Limb (tissue), 2 donors: ENCODE measurements around the gene NPS.

Experiments
- DNase-seq, 2 donors: peaks; one replicate each; pipeline ENCODE4 v3.0.0-alpha.2; 2016; ENCODE audit errors: extremely low spot score in 2 of 2

NPS gene

GRCh38 chr10:127556916-127557315, 7.8 kb downstream of the NPS start:
- DNase-seq, result peak; percentile 55 to 79

GRCh38 chr10:127561647-127562046, 12.5 kb downstream of the NPS start:
- DNase-seq, result no peak

GRCh38 chr10:127563718-127564553, 14.8 kb downstream of the NPS start:
- no peak for DNase-seq

- no peak for DNase-seq
Observed at GRCh38 chr10:127564644-127565043, 15.5 kb downstream of the NPS start.

GRCh38 chr10:127565583-127565982, 16.5 kb downstream of the NPS start:
- no peak for DNase-seq

GRCh38 chr10:127569210-127569609, 20.1 kb downstream of the NPS start:
- DNase-seq, result no peak

GRCh38 chr10:127570036-127570435, 20.9 kb downstream of the NPS start:
- no peak for DNase-seq

- no peak for DNase-seq
Observed at GRCh38 chr10:127571386-127571785, 22.3 kb downstream of the NPS start.

- DNase-seq, result no peak
Observed at GRCh38 chr10:127576051-127576450, 26.9 kb downstream of the NPS start.

GRCh38 chr10:127576740-127577161, 27.6 kb downstream of the NPS start:
- DNase-seq, result no peak

- DNase-seq, result peak in 1 of 2 donors; percentile 55
Observed at GRCh38 chr10:127577376-127578258, 28.5 kb downstream of the NPS start.

GRCh38 chr10:127578259-127578960, 29.3 kb downstream of the NPS start:
- no peak for DNase-seq

GRCh38 chr10:127578961-127579305, 29.8 kb downstream of the NPS start:
- no peak for DNase-seq

- no peak for DNase-seq
Observed at GRCh38 chr10:127579640-127580039, 30.5 kb downstream of the NPS start.

GRCh38 chr10:127580822-127581221, 31.7 kb downstream of the NPS start:
- no peak for DNase-seq

- no peak for DNase-seq
Observed at GRCh38 chr10:127585519-127586023, 36.5 kb downstream of the NPS start.

GRCh38 chr10:127587668-127588365, 38.7 kb downstream of the NPS start:
- DNase-seq, result no peak

- DNase-seq, result no peak
Observed at GRCh38 chr10:127592586-127592985, 43.5 kb downstream of the NPS start.

- DNase-seq, result peak in 1 of 2 donors; percentile 51
Observed at GRCh38 chr10:127600479-127600878, 51.4 kb downstream of the NPS start.
